Measurements from ENCODE around the gene ITIH3.
"Not testable (repeated sequence)": the region's sequence is repeated elsewhere in the genome, so short reads cannot be mapped to it uniquely, and the experiment has no call there.

ITIH3 gene

GRCh38 chr3:52775877-52776276 lies 18.7 kb upstream of the ITIH3 start:
- H3K27ac ChIP-seq = no peak overlapping the region
- no peak for TF ChIP-seq ZFX (IDR thresholded peaks at IDR 0.05)
- no peak for TF ChIP-seq CTCF (conservative IDR thresholded peaks at IDR 0.05)

- not testable (repeated sequence) for H3K27ac ChIP-seq
These were observed 18.1 kb upstream of the ITIH3 start for GRCh38 chr3:52776486-52776885.

- H3K27ac ChIP-seq = no peak within 1 kb of the TSS
- no peak for TF ChIP-seq ZFX (IDR thresholded peaks at IDR 0.05)
- no peak for TF ChIP-seq CTCF (conservative IDR thresholded peaks at IDR 0.05)
These were observed 17.3 kb upstream of the ITIH3 start, which contains the start of gene ITIH1 for GRCh38 chr3:52777127-52777958. TSS of gene ITIH1 (plus strand) at chr3:52777599. CDS start at chr3:52777616, 17 bp downstream.

- TF ChIP-seq CTCF (conservative IDR thresholded peaks at IDR 0.05) (no peak), ZFX (IDR thresholded peaks at IDR 0.05) (no peak)
- no peak overlapping the region for H3K27ac ChIP-seq
These were observed 16.4 kb upstream of the ITIH3 start for GRCh38 chr3:52777959-52778805.

- H3K27ac ChIP-seq = no peak overlapping the region
- TF ChIP-seq ZFX (IDR thresholded peaks at IDR 0.05) = no peak
- no peak for TF ChIP-seq CTCF (conservative IDR thresholded peaks at IDR 0.05)
These were observed 15.4 kb upstream of the ITIH3 start for GRCh38 chr3:52779011-52779836.

DNA sequence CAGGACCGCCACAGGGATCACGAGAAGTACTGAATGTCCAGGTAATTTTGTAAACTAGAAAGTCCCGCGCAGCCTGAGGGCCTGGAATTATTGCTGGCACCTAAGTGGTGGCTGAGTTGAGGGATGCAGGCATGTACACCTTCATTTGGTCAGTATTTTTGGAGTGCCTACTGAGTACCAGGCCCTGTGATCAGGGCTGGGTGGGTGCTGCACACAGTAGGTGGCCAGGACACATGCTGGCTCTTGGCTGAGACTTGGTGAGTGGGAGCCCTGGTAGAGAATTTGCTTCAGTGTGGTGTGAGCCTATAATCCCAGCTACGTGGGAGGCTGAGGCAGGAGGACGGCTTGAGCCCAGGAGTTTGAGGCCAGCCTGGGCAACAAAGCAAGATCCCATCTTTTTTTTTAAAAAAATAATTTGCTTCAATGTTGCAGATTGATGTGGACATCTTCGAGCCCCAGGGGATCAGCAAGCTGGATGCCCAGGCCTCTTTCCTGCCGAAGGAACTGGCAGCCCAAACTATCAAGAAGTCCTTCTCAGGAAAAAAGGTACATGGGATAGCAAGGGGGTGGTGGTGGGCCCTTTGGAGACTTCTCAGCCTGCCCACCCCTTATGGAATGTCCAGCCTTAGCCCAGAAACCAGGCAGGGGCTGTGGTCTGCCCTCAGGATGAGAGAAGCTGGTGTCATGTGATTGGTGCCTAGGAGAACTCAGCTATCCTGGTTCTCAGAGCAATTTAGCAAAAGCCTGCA lies 14.6 kb upstream of the ITIH3 start:
- TF ChIP-seq ZFX (IDR thresholded peaks at IDR 0.05) (no peak), CTCF (conservative IDR thresholded peaks at IDR 0.05) (no peak)
- H3K27ac ChIP-seq = no peak overlapping the region

GRCh38 chr3:52781741-52782140 lies 12.9 kb upstream of the ITIH3 start:
- H3K27ac ChIP-seq = no peak overlapping the region
- TF ChIP-seq ZFX (IDR thresholded peaks at IDR 0.05) (no peak), CTCF (conservative IDR thresholded peaks at IDR 0.05) (no peak)

All from C4-2B (cell line).